Activated T-helper 1 cell treated with Interleukin-2 at 50 U/mL for 16 hours (primary cell): Measurements from ENCODE around the gene ZNF536.
"Not testable (repeated sequence)": the region's sequence is repeated elsewhere in the genome, so short reads cannot be mapped to it uniquely, and the experiment has no call there.

Source experiments
- DNase-seq: peaks from one replicate; pipeline ENCODE4 v3.0.0-alpha.2; 2020; ENCODE audit warnings: low read depth

ZNF536 gene

GRCh38 chr19:30447553-30447870, 75.3 kb downstream of the ZNF536 start:
- DNase-seq = no peak

- no peak for DNase-seq
Measured at GRCh38 chr19:30448386-30449077, 76.3 kb downstream of the ZNF536 start.

- no peak for DNase-seq
Measured at GRCh38 chr19:30449078-30449590, 77.0 kb downstream of the ZNF536 start.

- no peak for DNase-seq
Measured at GRCh38 chr19:30449673-30450072, 77.5 kb downstream of the ZNF536 start.

- no peak for DNase-seq
Measured at GRCh38 chr19:30450100-30450499, 77.9 kb downstream of the ZNF536 start.

- no peak for DNase-seq
Measured at GRCh38 chr19:30450835-30451321, 78.7 kb downstream of the ZNF536 start.

GRCh38 chr19:30452931-30453330, 80.7 kb downstream of the ZNF536 start:
- no peak for DNase-seq

- no peak for DNase-seq
Measured at GRCh38 chr19:30453743-30454142, 81.6 kb downstream of the ZNF536 start.

- DNase-seq = no peak
Measured at GRCh38 chr19:30455881-30456280, 83.7 kb downstream of the ZNF536 start.

GRCh38 chr19:30457484-30457883, 85.3 kb downstream of the ZNF536 start:
- no peak for DNase-seq

GRCh38 chr19:30459859-30460258, 87.7 kb downstream of the ZNF536 start:
- DNase-seq = no peak

GRCh38 chr19:30464162-30464561, 92.0 kb downstream of the ZNF536 start:
- DNase-seq = no peak

- not testable (repeated sequence) for DNase-seq
Measured at GRCh38 chr19:30466598-30466997, 94.4 kb downstream of the ZNF536 start.

- no peak for DNase-seq
Measured at GRCh38 chr19:30467239-30467638, 95.1 kb downstream of the ZNF536 start.

- no peak for DNase-seq
Measured at GRCh38 chr19:30469774-30470173, 97.6 kb downstream of the ZNF536 start.

- no peak for DNase-seq
Measured at GRCh38 chr19:30471441-30471840, 99.3 kb downstream of the ZNF536 start.

- DNase-seq = no peak
Measured at GRCh38 chr19:30473334-30473867, 101.2 kb downstream of the ZNF536 start.

- DNase-seq = no peak
Measured at GRCh38 chr19:30476997-30477396, 104.8 kb downstream of the ZNF536 start.

- no peak for DNase-seq
Measured at GRCh38 chr19:30479231-30479630, 107.0 kb downstream of the ZNF536 start.

- DNase-seq = no peak
Measured at GRCh38 chr19:30480097-30480496, 107.9 kb downstream of the ZNF536 start.

- no peak for DNase-seq
Measured at GRCh38 chr19:30481063-30481462, 108.9 kb downstream of the ZNF536 start.

- DNase-seq = no peak
Measured at GRCh38 chr19:30481823-30482222, 109.6 kb downstream of the ZNF536 start.

GRCh38 chr19:30482956-30483355, 110.8 kb downstream of the ZNF536 start:
- no peak for DNase-seq

GRCh38 chr19:30486250-30486649, 114.1 kb downstream of the ZNF536 start:
- DNase-seq = not testable (repeated sequence)
